ENCODE measurements around the gene TTC9B.

Gene TTC9B

DNA sequence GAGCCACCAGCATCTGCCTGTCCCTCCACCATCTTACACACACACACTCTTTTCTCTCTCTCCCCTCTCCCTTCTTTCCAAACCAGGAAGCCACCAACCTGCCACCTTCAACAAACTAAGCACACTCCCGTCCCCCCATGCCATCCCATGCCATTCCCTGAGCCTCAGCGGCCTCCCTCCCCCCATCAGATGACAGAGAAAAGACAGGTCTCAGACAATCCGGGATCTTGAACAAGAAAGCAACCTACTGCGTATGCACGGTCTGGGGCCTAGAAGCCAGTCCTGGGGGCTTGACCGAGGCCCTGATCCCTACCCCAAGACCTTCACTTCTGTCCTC is 47.5 kb upstream of the TTC9B start:
- H3K27ac ChIP-seq (replicated peaks; ENCODE audit: low read length), result no peak overlapping the region
- H2BK12ac ChIP-seq (ENCODE audit: low read length), result no peak overlapping the region
- H3K23ac ChIP-seq (ENCODE audit: low read depth, low read length, poor library complexity), result peak overlapping the region; percentile 76
- peaks cover 22 to 59% of the 10 kb centered on the region in 2 donors for H3K36me3 ChIP-seq (replicated peaks in 1 of 2; ENCODE audit: control insufficient read depth in 2 of 2, insufficient read depth in 2 of 2, low read length in 2 of 2)
- no peak overlapping the region for H2BK5ac ChIP-seq (ENCODE audit: low read length)
- H3K4me1 ChIP-seq (ENCODE audit: control insufficient read depth in 2 of 2, insufficient read depth in 1 of 2, low read depth in 1 of 2, low read length in 2 of 2), result no peaks in the 10 kb centered on the region
- no peak overlapping the region for H2AK5ac ChIP-seq (ENCODE audit: low read depth, low read length)
- H3K14ac ChIP-seq (ENCODE audit: low read length), result no peak overlapping the region
- no peak overlapping the region for H4K91ac ChIP-seq (ENCODE audit: low read depth, low read length, poor library complexity)
- H2AFZ ChIP-seq (ENCODE audit: low read length), result no peak overlapping the region
- H2BK120ac ChIP-seq (ENCODE audit: low read depth, low read length), result no peak overlapping the region
- no peaks in the 10 kb centered on the region for H3K9me3 ChIP-seq (replicated peaks in 1 of 2; ENCODE audit: control insufficient read depth in 2 of 2, insufficient read depth in 1 of 2, low read depth in 1 of 2, low read length in 2 of 2)
- WGBS, 2 donors (ENCODE audit: extremely low coverage in 2 of 2, insufficient read length in 2 of 2, insufficient replicate concordance in 1 of 2), result no CpG with 5 or more reads among the region's 6 CpGs
- no peak for DNase-seq (ENCODE audit: low spot score)
- no peak overlapping the region for H2BK15ac ChIP-seq (ENCODE audit: low read length)
- peak overlapping the region; percentile 20 for H4K8ac ChIP-seq (ENCODE audit: low read depth, low read length)
- H3K4ac ChIP-seq (ENCODE audit: low read length), result no peak overlapping the region
- no peak overlapping the region for H3K4me2 ChIP-seq (ENCODE audit: insufficient read depth, low read length, poor library complexity, severe bottlenecking)
- peak overlapping the region; percentile 34 for H3K9ac ChIP-seq (ENCODE audit: low read depth, low read length, poor library complexity)
- no peak overlapping the region for H3K4me3 ChIP-seq (ENCODE audit: low read length in 2 of 2)
- no peaks in the 10 kb centered on the region for H3K27me3 ChIP-seq (ENCODE audit: control insufficient read depth in 3 of 3, insufficient read depth in 3 of 3, low read depth in 1 of 3, low read length in 3 of 3)
- no peak overlapping the region for H3K18ac ChIP-seq (ENCODE audit: low read length)
- peaks cover 21% of the 10 kb centered on the region for H3K79me1 ChIP-seq (ENCODE audit: low read depth, low read length)

DNA sequence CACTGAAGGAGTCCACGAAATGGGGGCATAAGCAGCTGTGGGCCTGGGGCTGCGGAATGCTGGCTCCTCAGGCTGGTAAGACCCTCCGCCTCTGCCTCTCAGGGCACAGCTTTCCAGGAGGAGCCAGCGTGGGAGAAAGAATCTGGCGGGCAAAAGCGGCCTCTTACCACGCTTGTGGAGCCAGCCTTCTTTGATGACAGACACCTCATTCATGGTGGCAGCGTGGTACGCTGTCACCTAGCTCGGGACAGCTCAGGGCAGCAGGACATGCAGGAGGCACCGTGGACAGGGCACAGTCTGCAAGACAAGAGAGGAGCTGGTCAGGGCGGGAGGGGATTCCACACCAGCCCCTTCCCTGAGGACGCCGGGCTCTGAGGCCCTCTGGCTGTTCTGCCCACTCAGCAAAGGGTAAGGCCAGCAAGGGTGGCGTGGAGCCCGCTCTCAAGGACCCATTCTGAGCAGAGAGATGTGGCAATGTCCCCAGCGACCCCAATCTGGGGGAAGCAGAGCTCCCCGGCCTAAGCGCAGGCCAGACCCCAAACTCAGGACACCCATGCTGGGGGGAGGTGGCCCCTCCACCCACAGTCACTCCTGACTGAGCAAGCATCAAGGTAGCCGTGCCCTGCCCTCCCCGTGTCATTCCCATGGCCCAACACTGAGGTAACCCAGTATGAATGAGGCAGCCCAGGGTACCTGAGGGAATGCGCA is 47.0 kb upstream of the TTC9B start:
- no peak for DNase-seq (ENCODE audit: low spot score)
- H4K91ac ChIP-seq (ENCODE audit: low read depth, low read length, poor library complexity), result no peak overlapping the region
- no peaks in the 10 kb centered on the region for H3K4me1 ChIP-seq (ENCODE audit: control insufficient read depth in 2 of 2, insufficient read depth in 1 of 2, low read depth in 1 of 2, low read length in 2 of 2)
- H3K9me3 ChIP-seq (replicated peaks in 1 of 2; ENCODE audit: control insufficient read depth in 2 of 2, insufficient read depth in 1 of 2, low read depth in 1 of 2, low read length in 2 of 2), result no peaks in the 10 kb centered on the region
- H3K79me1 ChIP-seq (ENCODE audit: low read depth, low read length), result peaks cover 21% of the 10 kb centered on the region
- H3K18ac ChIP-seq (ENCODE audit: low read length), result no peak overlapping the region
- no peak overlapping the region for H2BK120ac ChIP-seq (ENCODE audit: low read depth, low read length)
- no peak overlapping the region for H3K4me3 ChIP-seq (ENCODE audit: low read length in 2 of 2)
- peaks cover 22 to 61% of the 10 kb centered on the region in 2 donors for H3K36me3 ChIP-seq (replicated peaks in 1 of 2; ENCODE audit: control insufficient read depth in 2 of 2, insufficient read depth in 2 of 2, low read length in 2 of 2)
- no peak overlapping the region for H3K4ac ChIP-seq (ENCODE audit: low read length)
- H2BK12ac ChIP-seq (ENCODE audit: low read length), result no peak overlapping the region
- no CpG with 5 or more reads among the region's 22 CpGs for WGBS, 2 donors (ENCODE audit: extremely low coverage in 2 of 2, insufficient read length in 2 of 2, insufficient replicate concordance in 1 of 2)
- no peaks in the 10 kb centered on the region for H3K27me3 ChIP-seq (ENCODE audit: control insufficient read depth in 3 of 3, insufficient read depth in 3 of 3, low read depth in 1 of 3, low read length in 3 of 3)
- peak overlapping the region; percentile 34 for H3K9ac ChIP-seq (ENCODE audit: low read depth, low read length, poor library complexity)
- no peak overlapping the region for H2BK15ac ChIP-seq (ENCODE audit: low read length)
- no peak overlapping the region for H4K8ac ChIP-seq (ENCODE audit: low read depth, low read length)
- H2AK5ac ChIP-seq (ENCODE audit: low read depth, low read length), result no peak overlapping the region
- H2BK5ac ChIP-seq (ENCODE audit: low read length), result no peak overlapping the region
- peak overlapping the region; percentile 4 for H3K14ac ChIP-seq (ENCODE audit: low read length)
- H3K27ac ChIP-seq (replicated peaks; ENCODE audit: low read length), result no peak overlapping the region
- peak overlapping the region; percentile 76 for H3K23ac ChIP-seq (ENCODE audit: low read depth, low read length, poor library complexity)
- no peak overlapping the region for H3K4me2 ChIP-seq (ENCODE audit: insufficient read depth, low read length, poor library complexity, severe bottlenecking)
- H2AFZ ChIP-seq (ENCODE audit: low read length), result no peak overlapping the region

DNA sequence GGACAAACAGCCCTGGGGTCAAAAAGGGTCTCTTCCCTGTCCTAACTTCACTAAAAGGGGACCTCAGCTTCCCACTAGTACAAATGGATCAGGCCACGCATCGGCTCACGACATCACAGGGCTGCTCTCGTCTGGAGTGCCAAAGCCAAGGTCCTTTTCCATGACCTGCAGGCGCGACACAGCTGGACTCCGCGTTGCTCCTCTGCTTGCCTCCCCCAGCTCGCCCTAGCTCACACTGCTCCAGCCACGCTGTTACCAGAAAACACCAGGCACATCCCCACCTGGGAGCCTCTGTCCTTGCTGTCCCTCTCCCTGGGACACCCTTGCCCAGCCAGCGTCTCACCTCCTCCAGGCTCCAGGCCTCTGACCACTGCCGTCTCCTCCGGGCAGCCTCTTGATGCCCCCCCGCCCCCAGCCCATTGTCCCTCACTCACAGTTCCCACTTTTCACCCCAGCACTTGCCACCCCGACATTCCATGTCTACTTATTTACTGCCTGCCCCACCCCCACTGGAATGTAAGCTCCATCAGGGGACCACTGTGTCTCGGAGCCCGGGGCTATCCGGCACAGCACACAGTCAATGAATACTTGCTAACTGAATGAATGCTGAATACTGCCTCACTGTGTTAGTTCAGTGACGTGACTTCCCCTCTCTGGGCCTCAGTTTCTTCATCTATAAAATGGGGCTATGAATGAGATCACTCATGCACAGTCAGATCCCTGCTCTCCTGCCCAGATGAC is 46.3 kb upstream of the TTC9B start:
- H3K4me3 ChIP-seq (ENCODE audit: low read length in 2 of 2), result no peak overlapping the region
- no peak overlapping the region for H3K23ac ChIP-seq (ENCODE audit: low read depth, low read length, poor library complexity)
- H3K27me3 ChIP-seq (ENCODE audit: control insufficient read depth in 3 of 3, insufficient read depth in 3 of 3, low read depth in 1 of 3, low read length in 3 of 3), result no peaks in the 10 kb centered on the region
- H2BK15ac ChIP-seq (ENCODE audit: low read length), result no peak overlapping the region
- H2BK12ac ChIP-seq (ENCODE audit: low read length), result no peak overlapping the region
- no peaks in the 10 kb centered on the region for H3K4me1 ChIP-seq (ENCODE audit: control insufficient read depth in 2 of 2, insufficient read depth in 1 of 2, low read depth in 1 of 2, low read length in 2 of 2)
- no peak for DNase-seq (ENCODE audit: low spot score)
- H3K9me3 ChIP-seq (replicated peaks in 1 of 2; ENCODE audit: control insufficient read depth in 2 of 2, insufficient read depth in 1 of 2, low read depth in 1 of 2, low read length in 2 of 2), result no peaks in the 10 kb centered on the region
- H2BK5ac ChIP-seq (ENCODE audit: low read length), result peak overlapping the region; percentile 10
- WGBS, 2 donors (ENCODE audit: extremely low coverage in 2 of 2, insufficient read length in 2 of 2, insufficient replicate concordance in 1 of 2), result no CpG with 5 or more reads among the region's 19 CpGs
- no peak overlapping the region for H3K27ac ChIP-seq (replicated peaks; ENCODE audit: low read length)
- no peak overlapping the region for H2AFZ ChIP-seq (ENCODE audit: low read length)
- peaks cover 22 to 54% of the 10 kb centered on the region in 2 donors for H3K36me3 ChIP-seq (replicated peaks in 1 of 2; ENCODE audit: control insufficient read depth in 2 of 2, insufficient read depth in 2 of 2, low read length in 2 of 2)
- H3K18ac ChIP-seq (ENCODE audit: low read length), result no peak overlapping the region
- H3K79me1 ChIP-seq (ENCODE audit: low read depth, low read length), result peaks cover 19% of the 10 kb centered on the region
- no peak overlapping the region for H4K8ac ChIP-seq (ENCODE audit: low read depth, low read length)
- no peak overlapping the region for H4K91ac ChIP-seq (ENCODE audit: low read depth, low read length, poor library complexity)
- H2BK120ac ChIP-seq (ENCODE audit: low read depth, low read length), result no peak overlapping the region
- H2AK5ac ChIP-seq (ENCODE audit: low read depth, low read length), result no peak overlapping the region
- H3K9ac ChIP-seq (ENCODE audit: low read depth, low read length, poor library complexity), result no peak overlapping the region
- H3K4me2 ChIP-seq (ENCODE audit: insufficient read depth, low read length, poor library complexity, severe bottlenecking), result no peak overlapping the region
- no peak overlapping the region for H3K14ac ChIP-seq (ENCODE audit: low read length)
- no peak overlapping the region for H3K4ac ChIP-seq (ENCODE audit: low read length)

DNA sequence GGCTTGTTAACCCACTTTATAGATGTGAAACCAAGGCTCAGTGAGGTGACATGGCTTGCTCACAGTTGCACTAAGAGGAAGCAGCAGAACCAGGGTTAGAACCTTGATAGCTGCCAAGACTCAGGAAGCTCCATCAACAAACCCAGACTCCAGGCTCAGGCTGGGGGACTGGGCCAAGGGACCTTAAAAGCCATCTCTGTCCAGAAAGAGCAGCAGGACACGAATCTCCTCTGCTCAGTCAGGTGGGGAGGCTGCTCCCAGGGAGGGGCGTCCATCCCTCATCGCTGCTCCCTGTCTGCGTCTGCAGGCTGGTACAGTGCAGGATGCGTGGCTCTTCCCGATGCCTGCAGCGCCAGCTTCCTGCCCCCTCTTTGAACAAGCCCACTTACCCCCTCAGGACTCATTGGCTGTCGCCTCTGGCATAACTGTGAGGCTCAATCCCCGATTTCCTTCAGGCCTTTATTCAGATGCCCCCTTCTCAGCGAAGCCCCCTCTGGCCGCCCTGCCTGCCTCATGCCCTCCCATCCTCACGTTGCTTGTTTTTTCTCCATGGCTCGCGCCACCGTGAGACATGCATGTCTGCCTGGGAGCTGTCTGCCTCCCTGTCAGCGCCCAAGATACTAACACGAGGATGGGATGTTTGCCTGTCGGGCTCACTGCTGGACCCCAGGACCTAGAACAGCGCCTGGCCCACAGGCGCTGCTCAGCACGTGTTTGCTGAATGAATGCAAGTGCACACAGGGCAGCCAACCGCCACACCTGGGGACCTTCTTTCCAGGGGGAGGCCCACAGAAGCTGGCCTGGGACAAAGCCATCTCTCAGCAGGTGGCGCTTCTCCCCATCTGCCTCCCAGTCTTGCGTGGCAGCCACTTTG is 45.5 kb upstream of the TTC9B start:
- whole genome bisulfite sequencing, 2 donors (ENCODE audit: extremely low coverage in 2 of 2, insufficient read length in 2 of 2, insufficient replicate concordance in 1 of 2), result no CpG with 5 or more reads among the region's 24 CpGs
- H2BK120ac ChIP-seq (ENCODE audit: low read depth, low read length), result no peak overlapping the region
- H3K27ac ChIP-seq (replicated peaks; ENCODE audit: low read length), result no peak overlapping the region

More for the DNA sequence above, 45.5 kb upstream of the TTC9B start:
- Histone ChIP-seq H3K4ac (ENCODE audit: low read length) (no peak overlapping the region), H3K18ac (ENCODE audit: low read length) (no peak overlapping the region), H2BK5ac (ENCODE audit: low read length) (peak overlapping the region; percentile 10), H3K9ac (ENCODE audit: low read depth, low read length, poor library complexity) (no peak overlapping the region), H2AK5ac (ENCODE audit: low read depth, low read length) (no peak overlapping the region), H3K27me3 (ENCODE audit: control insufficient read depth in 3 of 3, insufficient read depth in 3 of 3, low read depth in 1 of 3, low read length in 3 of 3) (no peaks in the 10 kb centered on the region), H2BK12ac (ENCODE audit: low read length) (no peak overlapping the region), H3K23ac (ENCODE audit: low read depth, low read length, poor library complexity) (no peak overlapping the region), H2AFZ (ENCODE audit: low read length) (no peak overlapping the region), H3K79me1 (ENCODE audit: low read depth, low read length) (peaks cover 19% of the 10 kb centered on the region), H2BK15ac (ENCODE audit: low read length) (no peak overlapping the region), H3K36me3 (replicated peaks in 1 of 2; ENCODE audit: control insufficient read depth in 2 of 2, insufficient read depth in 2 of 2, low read length in 2 of 2) (peaks cover 22 to 50% of the 10 kb centered on the region in 2 donors), H3K9me3 (replicated peaks in 1 of 2; ENCODE audit: control insufficient read depth in 2 of 2, insufficient read depth in 1 of 2, low read depth in 1 of 2, low read length in 2 of 2) (no peaks in the 10 kb centered on the region), H4K8ac (ENCODE audit: low read depth, low read length) (no peak overlapping the region), H3K4me1 (ENCODE audit: control insufficient read depth in 2 of 2, insufficient read depth in 1 of 2, low read depth in 1 of 2, low read length in 2 of 2) (no peaks in the 10 kb centered on the region), H4K91ac (ENCODE audit: low read depth, low read length, poor library complexity) (no peak overlapping the region), H3K14ac (ENCODE audit: low read length) (no peak overlapping the region), H3K4me3 (ENCODE audit: low read length in 2 of 2) (no peak overlapping the region), H3K4me2 (ENCODE audit: insufficient read depth, low read length, poor library complexity, severe bottlenecking) (no peak overlapping the region)
- no peak for DNase-seq (ENCODE audit: low spot score)
